ENCODE data around the gene FAM83G. TPM values are rescaled to one million over a fixed set of nuclear protein-coding genes. Genes with fewer than 3 reads are reported as not detected.

FAM83G gene
- total and polyA plus RNA-seq, 2 experiments from 2014 or later = 7.6 to 44.5 TPM

DNA sequence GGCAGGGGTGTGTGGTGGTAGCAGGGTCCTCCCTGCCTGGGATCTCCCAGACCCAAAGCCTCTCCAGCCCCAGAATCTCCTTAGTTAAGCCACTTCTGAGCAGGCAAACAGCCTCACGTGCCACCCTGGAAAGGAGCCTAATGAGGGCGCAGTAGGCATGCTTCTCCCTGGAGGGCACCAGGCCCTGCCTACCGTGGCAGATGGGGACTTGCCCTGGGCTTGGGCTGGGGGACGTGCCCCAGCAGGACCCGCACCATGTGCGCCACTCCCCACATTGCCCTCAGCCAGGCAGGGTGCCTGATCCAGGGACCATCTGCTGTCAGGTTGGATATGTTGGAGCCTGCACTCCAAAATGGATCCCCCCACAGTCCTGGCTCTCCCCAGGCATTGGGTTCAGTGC, 14.2 kb downstream of the FAM83G start:
- Histone ChIP-seq H3K27ac (ENCODE audit: low read depth) (no peak overlapping the region), H3K4me3 (no peak overlapping the region), H3K4me2 (no peak overlapping the region), H3K4me1 (ENCODE audit: insufficient read depth) (no peaks in the 10 kb centered on the region), H3F3A (replicated peaks; ENCODE audit: low read depth) (no peaks in the 10 kb centered on the region), H3K9me2 (ENCODE audit: insufficient read depth) (no peaks in the 10 kb centered on the region), H3K79me2 (replicated peaks; ENCODE audit: insufficient read depth) (peaks cover 36% of the 10 kb centered on the region), H2AFZ (no peak overlapping the region), H3K36me3 (ENCODE audit: insufficient read depth) (no peaks in the 10 kb centered on the region), H4K20me1 (replicated peaks; ENCODE audit: insufficient read depth) (peaks cover 12% of the 10 kb centered on the region; the same call in 1 of the 2 replicates), H3K27me3 (ENCODE audit: insufficient read depth) (no peaks in the 10 kb centered on the region)
- DNase-seq (ENCODE audit: low spot score) (no peak), ATAC-seq (no peak)
- Mint-ChIP-seq H3K27me3 (ENCODE audit: insufficient read depth, low read depth, poor library complexity) (peaks cover 5% of the 10 kb centered on the region), H3K36me3 (ENCODE audit: low read depth) (peaks cover 23% of the 10 kb centered on the region), H3K4me3 (no peak overlapping the region), H3K27ac (no peak overlapping the region), H3K4me1 (peaks cover 10% of the 10 kb centered on the region; the same call in 2 of the 3 replicates), H3K9me3 (peaks cover 6% of the 10 kb centered on the region; the same call in 1 of the 3 replicates)
- no peak for TF ChIP-seq JUNB (IDR thresholded peaks at IDR 0.05; ENCODE audit: unreplicated experiment)
- no peak for TF ChIP-seq EZH2 (IDR thresholded peaks at IDR 0.05; ENCODE audit: low read depth, unreplicated experiment)
- TF ChIP-seq, protein P1, sequence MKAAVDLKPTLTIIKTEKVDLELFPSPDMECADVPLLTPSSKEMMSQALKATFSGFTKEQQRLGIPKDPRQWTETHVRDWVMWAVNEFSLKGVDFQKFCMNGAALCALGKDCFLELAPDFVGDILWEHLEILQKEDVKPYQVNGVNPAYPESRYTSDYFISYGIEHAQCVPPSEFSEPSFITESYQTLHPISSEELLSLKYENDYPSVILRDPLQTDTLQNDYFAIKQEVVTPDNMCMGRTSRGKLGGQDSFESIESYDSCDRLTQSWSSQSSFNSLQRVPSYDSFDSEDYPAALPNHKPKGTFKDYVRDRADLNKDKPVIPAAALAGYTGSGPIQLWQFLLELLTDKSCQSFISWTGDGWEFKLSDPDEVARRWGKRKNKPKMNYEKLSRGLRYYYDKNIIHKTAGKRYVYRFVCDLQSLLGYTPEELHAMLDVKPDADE (IDR thresholded peaks at IDR 0.05) = no peak
- TF ChIP-seq, protein P2, sequence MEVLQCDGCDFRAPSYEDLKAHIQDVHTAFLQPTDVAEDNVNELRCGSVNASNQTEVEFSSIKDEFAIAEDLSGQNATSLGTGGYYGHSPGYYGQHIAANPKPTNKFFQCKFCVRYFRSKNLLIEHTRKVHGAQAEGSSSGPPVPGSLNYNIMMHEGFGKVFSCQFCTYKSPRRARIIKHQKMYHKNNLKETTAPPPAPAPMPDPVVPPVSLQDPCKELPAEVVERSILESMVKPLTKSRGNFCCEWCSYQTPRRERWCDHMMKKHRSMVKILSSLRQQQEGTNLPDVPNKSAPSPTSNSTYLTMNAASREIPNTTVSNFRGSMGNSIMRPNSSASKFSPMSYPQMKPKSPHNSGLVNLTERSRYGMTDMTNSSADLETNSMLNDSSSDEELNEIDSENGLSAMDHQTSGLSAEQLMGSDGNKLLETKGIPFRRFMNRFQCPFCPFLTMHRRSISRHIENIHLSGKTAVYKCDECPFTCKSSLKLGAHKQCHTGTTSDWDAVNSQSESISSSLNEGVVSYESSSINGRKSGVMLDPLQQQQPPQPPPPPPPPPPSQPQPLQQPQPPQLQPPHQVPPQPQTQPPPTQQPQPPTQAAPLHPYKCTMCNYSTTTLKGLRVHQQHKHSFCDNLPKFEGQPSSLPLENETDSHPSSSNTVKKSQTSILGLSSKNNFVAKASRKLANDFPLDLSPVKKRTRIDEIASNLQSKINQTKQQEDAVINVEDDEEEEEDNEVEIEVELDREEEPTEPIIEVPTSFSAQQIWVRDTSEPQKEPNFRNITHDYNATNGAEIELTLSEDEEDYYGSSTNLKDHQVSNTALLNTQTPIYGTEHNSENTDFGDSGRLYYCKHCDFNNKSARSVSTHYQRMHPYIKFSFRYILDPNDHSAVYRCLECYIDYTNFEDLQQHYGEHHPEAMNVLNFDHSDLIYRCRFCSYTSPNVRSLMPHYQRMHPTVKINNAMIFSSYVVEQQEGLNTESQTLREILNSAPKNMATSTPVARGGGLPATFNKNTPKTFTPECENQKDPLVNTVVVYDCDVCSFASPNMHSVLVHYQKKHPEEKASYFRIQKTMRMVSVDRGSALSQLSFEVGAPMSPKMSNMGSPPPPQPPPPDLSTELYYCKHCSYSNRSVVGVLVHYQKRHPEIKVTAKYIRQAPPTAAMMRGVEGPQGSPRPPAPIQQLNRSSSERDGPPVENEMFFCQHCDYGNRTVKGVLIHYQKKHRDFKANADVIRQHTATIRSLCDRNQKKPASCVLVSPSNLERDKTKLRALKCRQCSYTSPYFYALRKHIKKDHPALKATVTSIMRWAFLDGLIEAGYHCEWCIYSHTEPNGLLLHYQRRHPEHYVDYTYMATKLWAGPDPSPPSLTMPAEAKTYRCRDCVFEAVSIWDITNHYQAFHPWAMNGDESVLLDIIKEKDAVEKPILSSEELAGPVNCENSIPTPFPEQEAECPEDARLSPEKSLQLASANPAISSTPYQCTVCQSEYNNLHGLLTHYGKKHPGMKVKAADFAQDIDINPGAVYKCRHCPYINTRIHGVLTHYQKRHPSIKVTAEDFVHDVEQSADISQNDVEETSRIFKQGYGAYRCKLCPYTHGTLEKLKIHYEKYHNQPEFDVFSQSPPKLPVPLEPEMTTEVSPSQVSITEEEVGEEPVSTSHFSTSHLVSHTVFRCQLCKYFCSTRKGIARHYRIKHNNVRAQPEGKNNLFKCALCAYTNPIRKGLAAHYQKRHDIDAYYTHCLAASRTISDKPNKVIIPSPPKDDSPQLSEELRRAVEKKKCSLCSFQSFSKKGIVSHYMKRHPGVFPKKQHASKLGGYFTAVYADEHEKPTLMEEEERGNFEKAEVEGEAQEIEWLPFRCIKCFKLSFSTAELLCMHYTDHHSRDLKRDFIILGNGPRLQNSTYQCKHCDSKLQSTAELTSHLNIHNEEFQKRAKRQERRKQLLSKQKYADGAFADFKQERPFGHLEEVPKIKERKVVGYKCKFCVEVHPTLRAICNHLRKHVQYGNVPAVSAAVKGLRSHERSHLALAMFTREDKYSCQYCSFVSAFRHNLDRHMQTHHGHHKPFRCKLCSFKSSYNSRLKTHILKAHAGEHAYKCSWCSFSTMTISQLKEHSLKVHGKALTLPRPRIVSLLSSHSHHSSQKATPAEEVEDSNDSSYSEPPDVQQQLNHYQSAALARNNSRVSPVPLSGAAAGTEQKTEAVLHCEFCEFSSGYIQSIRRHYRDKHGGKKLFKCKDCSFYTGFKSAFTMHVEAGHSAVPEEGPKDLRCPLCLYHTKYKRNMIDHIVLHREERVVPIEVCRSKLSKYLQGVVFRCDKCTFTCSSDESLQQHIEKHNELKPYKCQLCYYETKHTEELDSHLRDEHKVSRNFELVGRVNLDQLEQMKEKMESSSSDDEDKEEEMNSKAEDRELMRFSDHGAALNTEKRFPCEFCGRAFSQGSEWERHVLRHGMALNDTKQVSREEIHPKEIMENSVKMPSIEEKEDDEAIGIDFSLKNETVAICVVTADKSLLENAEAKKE (CRISPR knock-in tag; IDR thresholded peaks at IDR 0.05) = no peak
- no peak for TF ChIP-seq NANOG (IDR thresholded peaks at IDR 0.05; ENCODE audit: borderline replicate concordance)
- TF ChIP-seq, protein P3, sequence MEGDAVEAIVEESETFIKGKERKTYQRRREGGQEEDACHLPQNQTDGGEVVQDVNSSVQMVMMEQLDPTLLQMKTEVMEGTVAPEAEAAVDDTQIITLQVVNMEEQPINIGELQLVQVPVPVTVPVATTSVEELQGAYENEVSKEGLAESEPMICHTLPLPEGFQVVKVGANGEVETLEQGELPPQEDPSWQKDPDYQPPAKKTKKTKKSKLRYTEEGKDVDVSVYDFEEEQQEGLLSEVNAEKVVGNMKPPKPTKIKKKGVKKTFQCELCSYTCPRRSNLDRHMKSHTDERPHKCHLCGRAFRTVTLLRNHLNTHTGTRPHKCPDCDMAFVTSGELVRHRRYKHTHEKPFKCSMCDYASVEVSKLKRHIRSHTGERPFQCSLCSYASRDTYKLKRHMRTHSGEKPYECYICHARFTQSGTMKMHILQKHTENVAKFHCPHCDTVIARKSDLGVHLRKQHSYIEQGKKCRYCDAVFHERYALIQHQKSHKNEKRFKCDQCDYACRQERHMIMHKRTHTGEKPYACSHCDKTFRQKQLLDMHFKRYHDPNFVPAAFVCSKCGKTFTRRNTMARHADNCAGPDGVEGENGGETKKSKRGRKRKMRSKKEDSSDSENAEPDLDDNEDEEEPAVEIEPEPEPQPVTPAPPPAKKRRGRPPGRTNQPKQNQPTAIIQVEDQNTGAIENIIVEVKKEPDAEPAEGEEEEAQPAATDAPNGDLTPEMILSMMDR (conservative IDR thresholded peaks at IDR 0.05; ENCODE audit: low read depth in 2 of 2) = no peak
- TF ChIP-seq, protein P4, sequence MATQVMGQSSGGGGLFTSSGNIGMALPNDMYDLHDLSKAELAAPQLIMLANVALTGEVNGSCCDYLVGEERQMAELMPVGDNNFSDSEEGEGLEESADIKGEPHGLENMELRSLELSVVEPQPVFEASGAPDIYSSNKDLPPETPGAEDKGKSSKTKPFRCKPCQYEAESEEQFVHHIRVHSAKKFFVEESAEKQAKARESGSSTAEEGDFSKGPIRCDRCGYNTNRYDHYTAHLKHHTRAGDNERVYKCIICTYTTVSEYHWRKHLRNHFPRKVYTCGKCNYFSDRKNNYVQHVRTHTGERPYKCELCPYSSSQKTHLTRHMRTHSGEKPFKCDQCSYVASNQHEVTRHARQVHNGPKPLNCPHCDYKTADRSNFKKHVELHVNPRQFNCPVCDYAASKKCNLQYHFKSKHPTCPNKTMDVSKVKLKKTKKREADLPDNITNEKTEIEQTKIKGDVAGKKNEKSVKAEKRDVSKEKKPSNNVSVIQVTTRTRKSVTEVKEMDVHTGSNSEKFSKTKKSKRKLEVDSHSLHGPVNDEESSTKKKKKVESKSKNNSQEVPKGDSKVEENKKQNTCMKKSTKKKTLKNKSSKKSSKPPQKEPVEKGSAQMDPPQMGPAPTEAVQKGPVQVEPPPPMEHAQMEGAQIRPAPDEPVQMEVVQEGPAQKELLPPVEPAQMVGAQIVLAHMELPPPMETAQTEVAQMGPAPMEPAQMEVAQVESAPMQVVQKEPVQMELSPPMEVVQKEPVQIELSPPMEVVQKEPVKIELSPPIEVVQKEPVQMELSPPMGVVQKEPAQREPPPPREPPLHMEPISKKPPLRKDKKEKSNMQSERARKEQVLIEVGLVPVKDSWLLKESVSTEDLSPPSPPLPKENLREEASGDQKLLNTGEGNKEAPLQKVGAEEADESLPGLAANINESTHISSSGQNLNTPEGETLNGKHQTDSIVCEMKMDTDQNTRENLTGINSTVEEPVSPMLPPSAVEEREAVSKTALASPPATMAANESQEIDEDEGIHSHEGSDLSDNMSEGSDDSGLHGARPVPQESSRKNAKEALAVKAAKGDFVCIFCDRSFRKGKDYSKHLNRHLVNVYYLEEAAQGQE (IDR thresholded peaks at IDR 0.05; ENCODE audit: unreplicated experiment) = no peak
- TF ChIP-seq ZNF331 (CRISPR knock-in tag; IDR thresholded peaks at IDR 0.05; ENCODE audit: low read depth) = no peak
- TF ChIP-seq STAT1 (IDR thresholded peaks at IDR 0.05; ENCODE audit: unreplicated experiment) = no peak
- TF ChIP-seq EZH2phosphoT487 (IDR thresholded peaks at IDR 0.05; ENCODE audit: unreplicated experiment) = no peak
- no peak for TF ChIP-seq CREB1 (CRISPR knock-in tag; IDR thresholded peaks at IDR 0.05; ENCODE audit: low read depth)
- no peak for TF ChIP-seq POLR2AphosphoS5 (IDR thresholded peaks at IDR 0.05; ENCODE audit: low read depth)
- TF ChIP-seq ZNF114 (CRISPR knock-in tag; IDR thresholded peaks at IDR 0.05) = no peak
